NCI-H1694 treated with DMSO at 0.1 percent for 48 hours (cell line): Measurements from ENCODE around the gene MYO6.

Source experiments
- DNase-seq: peaks from one replicate; lab custom pipeline; 2025; lab: John Stamatoyannopoulos, UW

The MYO6 gene

GRCh38 chr6:75827163-75827562, 78.1 kb downstream of the MYO6 start:
- no peak for DNase-seq

GRCh38 chr6:75830959-75831885, 82.2 kb downstream of the MYO6 start:
- no peak for DNase-seq

GRCh38 chr6:75834447-75834846, 85.4 kb downstream of the MYO6 start:
- DNase-seq: no peak

GRCh38 chr6:75842191-75842590, 93.2 kb downstream of the MYO6 start:
- no peak for DNase-seq

GRCh38 chr6:75842732-75843131, 93.7 kb downstream of the MYO6 start:
- no peak for DNase-seq

- no peak for DNase-seq
Measured at GRCh38 chr6:75843396-75843795, 94.4 kb downstream of the MYO6 start.

GRCh38 chr6:75848274-75848673, 99.2 kb downstream of the MYO6 start:
- no peak for DNase-seq

GRCh38 chr6:75849329-75850025, 100.4 kb downstream of the MYO6 start:
- no peak for DNase-seq

GRCh38 chr6:75850026-75850833, 101.2 kb downstream of the MYO6 start:
- no peak for DNase-seq

- DNase-seq: no peak
Measured at GRCh38 chr6:75852721-75853120, 103.7 kb downstream of the MYO6 start.

GRCh38 chr6:75853806-75854205, 104.8 kb downstream of the MYO6 start:
- no peak for DNase-seq

- peak; percentile 8 for DNase-seq
Measured at GRCh38 chr6:75855052-75855451, 106.0 kb downstream of the MYO6 start.

- no peak for DNase-seq
Measured at GRCh38 chr6:75856902-75857301, 107.9 kb downstream of the MYO6 start.

- no peak for DNase-seq
Measured at GRCh38 chr6:75863001-75863400, 114.0 kb downstream of the MYO6 start.

GRCh38 chr6:75863784-75864183, 114.7 kb downstream of the MYO6 start:
- DNase-seq: no peak

GRCh38 chr6:75864446-75864845, 115.4 kb downstream of the MYO6 start:
- no peak for DNase-seq

- DNase-seq: no peak
Measured at GRCh38 chr6:75870389-75870788, 121.3 kb downstream of the MYO6 start.

- DNase-seq: no peak
Measured at GRCh38 chr6:75874224-75874623, 125.2 kb downstream of the MYO6 start.

GRCh38 chr6:75876152-75876551, 127.1 kb downstream of the MYO6 start:
- DNase-seq: no peak

GRCh38 chr6:75880305-75880704, 131.3 kb downstream of the MYO6 start:
- no peak for DNase-seq

GRCh38 chr6:75882734-75883133, 133.7 kb downstream of the MYO6 start:
- DNase-seq: no peak

- DNase-seq: no peak
Measured at GRCh38 chr6:75884822-75885221, 135.8 kb downstream of the MYO6 start.
